Measurements from ENCODE around the gene RNF141. TPM values are rescaled to one million over a fixed set of nuclear protein-coding genes. Genes with fewer than 3 reads are reported as not detected.
A peak's percentile ranks its signal among the peaks of the same experiment; 100 is the strongest.

Gene RNF141
- 23.7 and 34.8 TPM in 2 replicates for polyA plus RNA-seq (2011; rRNA removed)
- polyA minus RNA-seq (2011; rRNA and poly(A)+ RNA removed), result 10.9 and 16.8 TPM in 2 replicates

GRCh38 chr11:10540915-10541560, at the start of gene RNF141:
Gene RNF141, minus strand, starts transcription at chr11:10541187. Its CDS starts 7,029 bp downstream, at chr11:10534158.
- DNase-seq (ENCODE audit: low read depth, low spot score), result peak; percentile 55
- POLR2A ChIA-PET, result interaction anchor here (0.6 to 2.1 kb wide), 10 partner anchors 13 to 739 kb away, joined by 3 to 10 read pairs (median 4); partner anchors contain the start of gene ADM
- Histone ChIP-seq H3K27me3 (ENCODE audit: control insufficient read depth, insufficient read depth, low read length) (no peaks in the 10 kb centered on the region), H3K4me3 (ENCODE audit: low read depth, low read length) (peak within 1 kb of the TSS; percentile 86), H3K9me3 (ENCODE audit: control insufficient read depth, insufficient read depth, low read length) (peaks cover 16% of the 10 kb centered on the region), H3K27ac (ENCODE audit: low read depth, low read length) (peak within 1 kb of the TSS; percentile 84)
- TF ChIP-seq CTCF (IDR thresholded peaks at IDR 0.05; ENCODE audit: low read depth, low read length), result peak; percentile 82
- CTCF ChIA-PET, result interaction anchor here (0.6 to 3.9 kb wide), 43 partner anchors 9 to 813 kb away, joined by 3 to 44 read pairs (median 5); partner anchors contain the start of gene AMPD3

DNA sequence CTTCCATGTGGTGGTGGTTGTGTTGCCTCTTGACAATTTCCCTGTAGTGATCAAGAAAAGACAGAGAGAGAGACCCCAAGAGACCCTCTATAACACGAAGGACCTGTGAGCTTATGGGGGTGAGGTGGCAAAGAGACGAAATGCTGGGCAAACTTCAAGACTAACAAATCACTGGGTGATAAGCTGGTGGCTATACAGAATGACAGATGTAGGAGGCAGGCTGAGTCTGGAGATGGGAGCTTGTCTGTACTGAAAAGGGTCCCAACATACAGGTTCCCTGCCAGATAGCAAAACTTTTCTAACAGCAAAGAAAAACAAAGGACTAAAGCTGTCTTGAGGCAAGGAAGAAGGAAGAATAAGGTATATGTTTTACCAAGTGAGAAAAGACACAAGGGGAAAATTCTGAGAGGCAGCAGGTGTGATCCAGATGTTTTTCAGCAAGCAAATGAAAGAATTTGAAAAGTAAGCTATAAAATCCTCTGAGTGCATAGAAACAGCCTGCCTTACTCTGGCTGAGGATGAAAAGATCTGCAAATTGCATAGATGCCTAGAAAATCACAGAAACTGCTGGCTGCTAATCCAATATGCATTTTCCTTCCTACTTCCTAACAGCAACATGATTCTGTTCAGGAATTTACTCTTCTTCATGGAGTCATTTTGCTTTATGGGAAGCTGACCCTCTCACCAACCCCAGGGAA, 49.4 kb upstream of the RNF141 start:
- no peaks in the 10 kb centered on the region for H3K27me3 ChIP-seq (ENCODE audit: control insufficient read depth, insufficient read depth, low read length)

GRCh38 chr11:10588904-10589303, 47.9 kb upstream of the RNF141 start:
- no peak overlapping the region for H3K27ac ChIP-seq (ENCODE audit: low read depth, low read length)
- H3K27me3 ChIP-seq (ENCODE audit: control insufficient read depth, insufficient read depth, low read length), result no peaks in the 10 kb centered on the region
- no peak overlapping the region for H3K4me3 ChIP-seq (ENCODE audit: low read depth, low read length)
- ChIA-PET CTCF (interaction anchor here (1.6 kb wide), 1 partner anchor 48 kb away, joined by 6 read pairs; the partner anchor contains the start of gene RNF141), POLR2A (no interaction called here)
- DNase-seq (ENCODE audit: low read depth, low spot score), result no peak
- no peaks in the 10 kb centered on the region for H3K9me3 ChIP-seq (ENCODE audit: control insufficient read depth, insufficient read depth, low read length)
- TF ChIP-seq CTCF (IDR thresholded peaks at IDR 0.05; ENCODE audit: low read depth, low read length), result no peak

More for the DNA sequence above, 49.4 kb upstream of the RNF141 start:
- TF ChIP-seq CTCF (IDR thresholded peaks at IDR 0.05; ENCODE audit: low read depth, low read length), result no peak
- H3K9me3 ChIP-seq (ENCODE audit: control insufficient read depth, insufficient read depth, low read length), result no peaks in the 10 kb centered on the region
- H3K27ac ChIP-seq (ENCODE audit: low read depth, low read length), result peak overlapping the region; percentile 95
- ChIA-PET POLR2A (interaction anchor here (0.8 to 1.2 kb wide), 2 partner anchors 16 to 135 kb away, joined by 3 to 5 read pairs; partner anchors contain the start of gene AMPD3), CTCF (interaction anchor here (3.8 kb wide), 1 partner anchor 49 kb away, joined by 21 read pairs; the partner anchor contains the start of gene RNF141)
- peak; percentile 57 for DNase-seq (ENCODE audit: low read depth, low spot score)
- H3K4me3 ChIP-seq (ENCODE audit: low read depth, low read length), result no peak overlapping the region

DNA sequence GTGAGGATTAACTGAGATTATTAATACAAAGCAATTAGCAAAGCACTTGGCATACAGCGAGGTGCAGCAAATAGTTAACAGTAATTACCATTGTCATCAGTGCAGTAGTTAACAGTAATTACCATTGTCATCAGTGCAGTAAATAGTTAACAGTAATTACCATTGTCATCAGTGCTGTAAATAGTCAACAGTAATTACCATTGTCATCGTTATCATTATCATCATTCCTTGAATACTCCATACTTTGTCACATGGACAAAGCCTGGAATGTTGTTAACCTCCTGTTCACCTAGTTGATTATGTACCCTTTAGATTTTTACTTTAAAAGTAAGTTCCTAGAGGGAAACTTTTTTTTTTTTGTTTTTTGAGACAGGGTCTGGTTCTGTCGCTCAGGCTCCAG, 47.0 kb upstream of the RNF141 start:
- no peak for TF ChIP-seq CTCF (IDR thresholded peaks at IDR 0.05; ENCODE audit: low read depth, low read length)
- Histone ChIP-seq H3K9me3 (ENCODE audit: control insufficient read depth, insufficient read depth, low read length) (no peaks in the 10 kb centered on the region), H3K27ac (ENCODE audit: low read depth, low read length) (no peak overlapping the region), H3K27me3 (ENCODE audit: control insufficient read depth, insufficient read depth, low read length) (no peaks in the 10 kb centered on the region), H3K4me3 (ENCODE audit: low read depth, low read length) (no peak overlapping the region)
- POLR2A ChIA-PET, result no interaction called here
- CTCF ChIA-PET, result interaction anchor here (0.6 to 1.6 kb wide), 2 partner anchors 47 to 126 kb away, joined by 3 to 6 read pairs; partner anchors contain the start of gene RNF141
- no peak for DNase-seq (ENCODE audit: low read depth, low spot score)
